Activated CD4-positive, alpha-beta T cell treated with anti-CD3 and anti-CD28 coated beads for 36 hours (primary cell): ENCODE results near the gene S100A9. TPM values are rescaled to one million over a fixed set of nuclear protein-coding genes. Genes with fewer than 3 reads are reported as not detected.
A peak's percentile ranks its signal among the peaks of the same experiment; 100 is the strongest.
"Not testable (repeated sequence)": the region's sequence is repeated elsewhere in the genome, so short reads cannot be mapped to it uniquely, and the experiment has no call there.

Experiments
- ATAC-seq: fragments of 200-7000 bp; cut with Tn5 transposase; one replicate; pipeline ENCODE4 v1.10.0; 2021; ENCODE audit warnings: mild to moderate bottlenecking, moderate library complexity
- CTCF ChIA-PET: fragments of 350-600 bp; sonication (Branson Sonifier 250); formaldehyde crosslinking; loops from one replicate; lab custom pipeline; 2021; ENCODE audit warnings: antibody characterized with exemption; lab: Charles Lee
- POLR2A ChIA-PET: fragments of 350-600 bp; sonication (Branson Sonifier 250); formaldehyde crosslinking; loops from one replicate; lab custom pipeline; 2021; ENCODE audit warnings: antibody characterized with exemption, inconsistent platforms; lab: Charles Lee
- DNase-seq: peaks from one replicate; pipeline ENCODE4 v3.0.0-alpha.2; 2020
- H3K27ac Mint-ChIP-seq: one replicate; pipeline ENCODE4 v1.8.0; 2021; ENCODE audit warnings: mixed read lengths
- H3K27me3 Mint-ChIP-seq: one replicate; pipeline ENCODE4 v1.8.0; 2021; ENCODE audit warnings: mixed read lengths
- H3K36me3 Mint-ChIP-seq: one replicate; pipeline ENCODE4 v1.8.0; 2021; ENCODE audit warnings: low read depth, mixed read lengths
- H3K4me1 Mint-ChIP-seq: one replicate; pipeline ENCODE4 v1.8.0; 2021; ENCODE audit warnings: mixed read lengths
- H3K4me3 Mint-ChIP-seq: one replicate; pipeline ENCODE4 v1.8.0; 2021; ENCODE audit warnings: mild to moderate bottlenecking, moderate library complexity, mixed read lengths
- H3K9me3 Mint-ChIP-seq: one replicate; pipeline ENCODE4 v1.8.0; 2021; ENCODE audit warnings: low read depth, mixed read lengths
- intact Hi-C, 2 experiments: fragments of 100-400 bp; cut with DNase I in 1 of 2; cut with micrococcal nuclease in 1 of 2; formaldehyde crosslinking; loops; one replicate each; pipeline versions ENCODE4 v1.14.2 to v1.15.1; 2022 to 2024; cut with DNase I, micrococcal nuclease
- total RNA-seq, 2 experiments: library from RNA; stranded (reverse); gene quantifications; one replicate each; pipeline ENCODE4 v1.2.3, GENCODE V29; 2021

S100A9 gene
- total RNA-seq, 2 experiments from 2014 or later = not detected

- no peak for DNase-seq
- no peak for ATAC-seq
- no peaks in the 10 kb centered on the region for H3K36me3 Mint-ChIP-seq
- peaks cover 3% of the 10 kb centered on the region for H3K4me1 Mint-ChIP-seq
- POLR2A ChIA-PET = no interaction called here
- H3K27me3 Mint-ChIP-seq = peaks cover 3% of the 10 kb centered on the region
- CTCF ChIA-PET = no interaction called here
- H3K9me3 Mint-ChIP-seq = no peaks in the 10 kb centered on the region
- H3K27ac Mint-ChIP-seq = no peak overlapping the region
- no peak overlapping the region for H3K4me3 Mint-ChIP-seq
- intact Hi-C loops = no loop called here
Observed at GRCh38 chr1:153401461-153401860, 43.8 kb downstream of the S100A9 start.

DNA sequence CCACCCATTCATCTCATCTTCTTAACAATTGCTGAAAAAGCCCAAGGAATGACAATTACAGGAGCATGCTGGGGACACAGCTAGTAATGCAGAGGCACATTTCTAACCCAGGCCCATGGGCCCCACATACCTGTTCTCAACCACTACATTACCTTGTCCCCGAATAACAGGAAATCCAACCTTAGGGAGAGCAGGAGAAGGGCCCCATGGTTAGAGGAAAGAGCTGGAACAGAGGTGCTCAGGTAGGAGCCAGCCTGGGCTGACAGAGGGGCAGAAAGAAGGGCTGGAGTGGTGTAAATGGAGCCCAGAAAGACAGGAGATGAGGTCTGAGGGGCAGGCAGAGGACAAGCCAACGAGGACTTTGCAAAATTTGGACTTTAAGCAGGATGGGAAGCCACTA, 44.6 kb downstream of the S100A9 start:
- DNase-seq = no peak

DNA sequence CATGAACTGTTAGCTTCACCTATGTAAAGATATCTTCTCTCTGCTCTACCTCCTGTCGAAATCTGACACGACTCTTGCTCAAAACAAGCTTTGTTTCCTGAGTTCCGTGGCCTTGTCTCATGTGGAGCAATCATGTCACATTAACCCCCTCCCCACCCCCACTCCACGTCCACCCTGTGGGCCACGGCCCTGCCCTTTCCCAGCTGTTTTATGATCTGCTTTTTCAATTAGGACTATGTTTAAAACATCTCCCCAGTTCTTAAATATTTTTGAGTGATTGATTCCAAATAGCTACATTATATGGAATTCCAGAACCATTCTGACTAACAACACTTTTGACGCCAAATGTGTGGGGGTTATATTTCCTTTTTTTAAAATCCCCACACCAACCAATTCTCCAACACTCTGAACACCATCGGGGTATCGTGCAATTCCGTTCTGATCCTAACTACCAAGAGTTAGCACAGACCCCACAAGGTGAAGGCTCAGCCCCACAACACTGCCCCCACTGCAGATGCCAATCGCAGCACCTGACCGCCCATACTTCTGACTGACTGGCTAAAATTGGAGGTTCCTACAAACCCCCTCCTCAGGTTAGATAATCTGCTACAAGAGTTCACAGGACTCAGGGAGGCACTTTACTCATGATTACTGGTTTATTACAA, 45.9 kb downstream of the S100A9 start:
- POLR2A ChIA-PET = no interaction called here
- H3K4me1 Mint-ChIP-seq = peaks cover 12% of the 10 kb centered on the region
- CTCF ChIA-PET = interaction anchor here (1.1 to 3.0 kb wide), 3 partner anchors 48 to 62 kb away, joined by 3 to 14 read pairs (median 7); no protein-coding TSS in a partner anchor

More for the DNA sequence above, 44.6 kb downstream of the S100A9 start:
- Mint-ChIP-seq H3K27ac (no peak overlapping the region), H3K27me3 (peaks cover 3% of the 10 kb centered on the region), H3K36me3 (no peaks in the 10 kb centered on the region), H3K9me3 (no peaks in the 10 kb centered on the region), H3K4me3 (no peak overlapping the region), H3K4me1 (peaks cover 10% of the 10 kb centered on the region)
- ChIA-PET CTCF (interaction anchor here (0.7 to 1.3 kb wide), 4 partner anchors 9 to 64 kb away, joined by 3 to 4 read pairs (median 4); no protein-coding TSS in a partner anchor), POLR2A (no interaction called here)
- intact Hi-C loops = no loop called here
- no peak for ATAC-seq

GRCh38 chr1:153404086-153404635, 46.5 kb downstream of the S100A9 start:
- no peak for ATAC-seq

More for the DNA sequence above, 45.9 kb downstream of the S100A9 start:
- Mint-ChIP-seq H3K36me3 (no peaks in the 10 kb centered on the region), H3K4me3 (no peak overlapping the region), H3K27ac (no peak overlapping the region), H3K9me3 (no peaks in the 10 kb centered on the region), H3K27me3 (peaks cover 8% of the 10 kb centered on the region)
- ATAC-seq (no peak), DNase-seq (no peak)
- intact Hi-C loops = loop anchor here (1.0 kb wide), 2 partner anchors 48 to 51 kb away; no protein-coding TSS in a partner anchor

DNA sequence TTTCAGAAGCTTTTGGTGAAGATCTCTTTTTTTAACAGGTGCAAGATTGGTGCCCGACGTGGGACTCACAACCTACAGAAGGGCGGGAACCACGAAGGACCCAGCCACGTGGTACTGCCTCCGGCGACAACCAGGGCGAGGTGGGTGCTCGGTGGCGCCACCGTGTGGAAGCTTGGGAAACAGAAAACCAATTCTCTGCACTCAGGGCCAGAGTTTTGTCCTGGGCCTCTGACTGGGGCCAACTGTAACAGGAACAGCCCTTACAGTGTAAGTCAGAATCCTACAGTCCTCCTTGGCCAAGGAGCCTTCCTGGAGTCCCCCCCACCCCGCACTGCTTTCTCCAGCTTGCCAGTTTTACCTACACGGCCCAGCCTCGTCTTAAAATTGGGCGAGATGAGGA, 47.1 kb downstream of the S100A9 start:
- H3K4me3 Mint-ChIP-seq = no peak overlapping the region
- H3K27ac Mint-ChIP-seq = no peak overlapping the region
- DNase-seq (peak; percentile 84), ATAC-seq (peak; percentile 81)
- intact Hi-C loops = loop anchor here (1.0 kb wide), 2 partner anchors 49 to 52 kb away; no protein-coding TSS in a partner anchor
- peaks cover 12% of the 10 kb centered on the region for H3K4me1 Mint-ChIP-seq
- no peaks in the 10 kb centered on the region for H3K36me3 Mint-ChIP-seq
- ChIA-PET POLR2A (no interaction called here), CTCF (interaction anchor here (0.7 to 3.0 kb wide), 5 partner anchors 32 to 59 kb away, joined by 3 to 14 read pairs (median 5); no protein-coding TSS in a partner anchor)
- H3K9me3 Mint-ChIP-seq = no peaks in the 10 kb centered on the region
- H3K27me3 Mint-ChIP-seq = peaks cover 9% of the 10 kb centered on the region

More at GRCh38 chr1:153404086-153404635, 46.5 kb downstream of the S100A9 start:
- Mint-ChIP-seq H3K36me3 (no peaks in the 10 kb centered on the region), H3K27ac (no peak overlapping the region), H3K4me1 (peaks cover 12% of the 10 kb centered on the region), H3K9me3 (no peaks in the 10 kb centered on the region), H3K4me3 (no peak overlapping the region), H3K27me3 (peaks cover 9% of the 10 kb centered on the region)
- intact Hi-C loops = loop anchor here (1.0 kb wide), 2 partner anchors 49 to 52 kb away; no protein-coding TSS in a partner anchor
- no peak for DNase-seq
- CTCF ChIA-PET = interaction anchor here (0.7 to 3.0 kb wide), 5 partner anchors 31 to 58 kb away, joined by 3 to 14 read pairs (median 5); no protein-coding TSS in a partner anchor
- POLR2A ChIA-PET = no interaction called here

DNA sequence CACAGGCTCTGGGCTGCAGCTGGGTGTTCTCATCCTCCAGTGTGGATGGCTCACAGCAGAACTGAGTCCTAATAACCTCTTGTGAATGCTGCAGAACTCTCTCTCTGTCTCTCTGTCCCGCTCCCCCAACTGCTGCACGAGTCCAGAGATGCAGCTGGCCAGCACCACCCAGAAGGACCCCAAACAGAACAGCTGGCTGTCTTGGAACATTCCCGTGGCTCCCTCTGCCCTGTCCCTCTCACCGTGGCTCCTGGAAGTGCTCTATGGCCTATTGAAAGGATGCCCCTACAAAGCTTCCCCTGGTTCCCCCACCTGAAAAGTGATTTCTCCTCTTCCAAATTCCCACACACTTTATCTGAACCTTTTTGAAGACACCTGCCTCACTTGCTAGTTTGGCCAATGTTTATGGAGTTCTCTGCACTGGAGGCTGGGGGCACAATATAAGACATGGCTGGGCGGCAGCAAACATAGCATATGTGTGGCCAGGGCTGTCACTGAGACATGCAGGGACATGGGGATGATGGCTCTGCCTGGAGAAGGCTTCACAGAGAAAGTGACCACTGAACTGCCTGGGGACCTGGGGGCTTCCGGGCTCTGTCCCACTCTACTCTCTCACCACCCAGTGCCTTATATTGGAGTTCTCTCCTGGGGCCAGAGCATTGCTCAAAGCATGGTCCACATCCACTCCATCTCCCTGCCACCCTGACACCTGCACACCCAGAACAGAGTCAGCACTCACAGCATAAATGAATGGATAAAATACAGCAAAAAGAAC, 48.4 kb downstream of the S100A9 start:
- H3K9me3 Mint-ChIP-seq, H3K27ac Mint-ChIP-seq, ATAC-seq, H3K4me3 Mint-ChIP-seq, intact Hi-C loops, POLR2A ChIA-PET, H3K36me3 Mint-ChIP-seq, DNase-seq: not testable (repeated sequence)
- H3K4me1 Mint-ChIP-seq = peaks cover 12% of the 10 kb centered on the region
- H3K27me3 Mint-ChIP-seq = peaks cover 12% of the 10 kb centered on the region
- CTCF ChIA-PET = interaction anchor here (0.6 to 2.7 kb wide), 3 partner anchors 48 to 72 kb away, joined by 3 to 12 read pairs (median 4); partner anchors contain the start of gene S100A9

DNA sequence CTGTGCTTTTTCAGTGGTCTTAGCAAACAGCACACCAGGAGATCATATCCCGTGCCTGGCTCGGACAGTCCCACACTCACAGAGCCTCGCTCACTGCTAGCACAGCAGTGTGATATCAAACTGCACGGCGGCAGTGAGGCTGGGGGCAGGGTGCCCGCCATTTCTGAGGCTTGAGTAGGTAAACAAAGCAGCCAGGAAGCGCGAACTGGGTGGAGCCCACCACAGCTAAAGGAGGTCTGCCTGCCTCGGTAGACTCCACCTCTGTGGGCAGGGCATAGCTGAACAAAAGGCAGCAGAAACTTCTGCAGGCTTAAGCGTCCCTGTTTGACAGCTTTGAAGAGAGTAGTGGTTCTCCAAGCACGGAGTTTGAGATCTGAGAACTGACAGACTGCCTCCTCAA, 49.6 kb downstream of the S100A9 start:
- H3K4me3 Mint-ChIP-seq, POLR2A ChIA-PET, ATAC-seq, intact Hi-C loops, H3K27ac Mint-ChIP-seq, H3K9me3 Mint-ChIP-seq, DNase-seq, H3K36me3 Mint-ChIP-seq: not testable (repeated sequence)
- Mint-ChIP-seq H3K4me1 (peaks cover 12% of the 10 kb centered on the region), H3K27me3 (peaks cover 12% of the 10 kb centered on the region)
- CTCF ChIA-PET = interaction anchor here (0.6 to 2.7 kb wide), 3 partner anchors 52 to 136 kb away, joined by 3 to 12 read pairs (median 10); no protein-coding TSS in a partner anchor

Other genes with a start within 250 kb of the S100A9 start
- gene SPRR2F, start 244.3 kb upstream of the S100A9 start, total RNA-seq = not detected
- not detected for gene SPRR2G, start 207.0 kb upstream of the S100A9 start, total RNA-seq
- gene LELP1, start 154.4 kb upstream of the S100A9 start, total RNA-seq = not detected
- gene PRR9, start 140.3 kb upstream of the S100A9 start, total RNA-seq = not detected
- not detected for gene LORICRIN, start 98.2 kb upstream of the S100A9 start, total RNA-seq
- not detected for gene PGLYRP3, start 44.9 kb upstream of the S100A9 start, total RNA-seq
- under 1 TPM in 1 of 2 experiments, not detected in 1; 0.09 TPM for gene PGLYRP4, start 9.0 kb upstream of the S100A9 start, total RNA-seq
- not detected for gene S100A12, start 17.8 kb downstream of the S100A9 start, total RNA-seq
- not detected for gene S100A8, start 33.2 kb downstream of the S100A9 start, total RNA-seq
- gene S100A7A, start 58.7 kb downstream of the S100A9 start, total RNA-seq = not detected
- not detected for gene S100A7, start 102.8 kb downstream of the S100A9 start, total RNA-seq
- gene S100A6, start 178.1 kb downstream of the S100A9 start, total RNA-seq = 100 to 1,000 TPM; 219 to 349 TPM
- gene S100A5, start 183.1 kb downstream of the S100A9 start, total RNA-seq = 1 to 10 TPM; 2.4 to 3.4 TPM
- gene S100A4, start 188.0 kb downstream of the S100A9 start, total RNA-seq = 100 to 1,000 TPM in 1 of 2 experiments, 10 to 100 TPM in 1; 84.8 to 166 TPM
- not detected for gene S100A3, start 191.4 kb downstream of the S100A9 start, total RNA-seq
- 1 to 10 TPM; 3.3 to 7.0 TPM for gene S100A2, start 208.0 kb downstream of the S100A9 start, total RNA-seq